DMS 273 (cell line): ENCODE data around the gene PRR5L.

ENCODE experiments used
- DNase-seq: peaks from one replicate; lab custom pipeline; 2025; ENCODE audit not compliant: unreplicated experiment; lab: John Stamatoyannopoulos, UW

Gene PRR5L

DNA sequence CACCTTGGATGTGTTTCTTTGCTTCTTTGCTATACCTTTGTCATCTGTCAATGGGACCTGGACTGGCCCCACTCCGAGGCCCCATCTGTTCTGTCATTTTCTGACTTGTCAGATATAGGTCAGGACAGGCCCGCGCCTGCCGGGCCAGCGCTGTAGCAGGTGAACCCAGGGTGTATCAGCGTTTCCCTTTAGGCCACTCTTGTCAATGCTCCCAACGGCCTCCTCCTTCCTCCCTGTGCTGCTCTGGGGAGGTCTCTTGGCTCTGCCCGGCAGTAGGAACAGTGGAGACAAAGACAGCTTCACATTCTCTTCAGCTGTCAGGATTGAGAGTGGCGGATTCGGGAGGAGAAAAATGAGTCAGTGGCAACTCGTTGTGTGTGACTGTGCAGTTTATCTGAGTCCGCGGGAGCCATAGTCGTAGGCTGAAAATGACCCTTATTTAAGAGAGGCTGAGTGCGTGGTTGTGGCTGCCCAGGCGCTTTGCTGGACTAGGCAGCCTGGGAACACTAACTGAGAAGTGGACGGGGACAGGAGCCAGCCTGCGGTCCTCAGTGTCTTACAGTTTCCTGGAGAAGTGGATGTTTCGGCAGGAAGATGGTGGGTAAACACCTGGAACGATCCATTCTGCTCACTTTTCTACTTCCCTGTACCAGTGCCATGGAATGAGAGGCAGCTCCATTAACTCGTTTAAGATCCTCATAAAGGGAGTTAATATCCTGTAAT lies 102.3 kb downstream of the PRR5L start:
- no peak for DNase-seq

DNA sequence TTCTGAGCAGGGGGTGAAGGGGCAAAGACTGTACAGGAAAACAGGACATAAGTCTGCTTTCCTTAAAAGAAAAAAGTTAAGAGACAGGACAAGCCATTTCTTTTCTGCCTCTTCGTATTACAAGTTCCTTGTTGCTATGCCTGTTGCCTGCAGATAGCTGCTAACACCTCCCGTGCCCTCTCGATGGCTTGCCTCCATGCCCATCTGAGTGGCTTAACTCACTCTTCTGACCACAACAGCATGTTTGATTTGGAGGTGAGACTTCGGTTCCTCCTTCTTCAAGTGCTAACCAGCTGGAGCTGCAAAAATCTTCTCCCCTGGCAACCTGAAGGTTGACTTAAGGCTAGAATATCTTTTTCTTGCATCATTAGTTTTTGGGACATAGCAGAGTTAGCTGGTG lies 103.1 kb downstream of the PRR5L start:
- no peak for DNase-seq

DNA sequence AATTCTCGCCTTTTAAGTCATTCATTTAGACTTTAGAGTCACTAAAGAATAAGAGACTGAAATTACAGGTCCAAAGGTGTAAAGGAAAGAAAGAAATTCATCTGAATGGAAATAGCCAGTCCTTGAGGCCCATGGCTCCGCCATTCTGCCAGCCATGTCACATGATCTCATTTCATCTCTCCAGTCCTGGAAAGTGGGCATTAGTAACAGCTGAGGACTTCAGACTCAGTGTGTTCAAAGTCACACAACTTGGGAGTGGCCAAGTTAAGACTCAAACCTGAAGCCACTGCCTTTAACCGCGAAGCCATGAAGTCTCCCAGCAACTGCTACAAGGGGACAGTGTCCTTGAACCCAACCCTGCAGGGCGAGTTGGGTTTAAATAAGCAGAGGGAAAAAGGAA lies 103.7 kb downstream of the PRR5L start:
- no peak for DNase-seq

GRCh38 chr11:36400766-36401455 lies 104.8 kb downstream of the PRR5L start:
- no peak for DNase-seq

- DNase-seq: no peak
Measured at GRCh38 chr11:36402568-36403170, 106.6 kb downstream of the PRR5L start.

DNA sequence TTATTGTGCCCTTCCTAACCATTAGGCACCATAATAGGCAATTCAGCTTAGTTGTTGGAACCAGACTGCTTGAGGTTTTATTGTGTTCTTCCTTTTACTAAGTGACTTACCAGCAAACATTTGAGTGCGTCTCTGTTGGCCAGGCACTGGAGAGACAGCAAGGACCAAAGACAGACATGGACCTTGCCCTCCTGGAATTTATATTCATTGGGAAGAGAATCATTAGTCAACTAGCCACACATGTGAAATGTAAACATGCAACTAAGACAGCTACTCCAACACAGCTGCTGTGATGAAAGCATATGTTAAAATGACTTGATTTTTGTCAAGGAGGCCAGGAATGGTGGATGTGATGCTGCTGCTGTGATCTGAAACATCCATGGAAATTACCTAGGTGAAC lies 107.6 kb downstream of the PRR5L start:
- DNase-seq: no peak

DNA sequence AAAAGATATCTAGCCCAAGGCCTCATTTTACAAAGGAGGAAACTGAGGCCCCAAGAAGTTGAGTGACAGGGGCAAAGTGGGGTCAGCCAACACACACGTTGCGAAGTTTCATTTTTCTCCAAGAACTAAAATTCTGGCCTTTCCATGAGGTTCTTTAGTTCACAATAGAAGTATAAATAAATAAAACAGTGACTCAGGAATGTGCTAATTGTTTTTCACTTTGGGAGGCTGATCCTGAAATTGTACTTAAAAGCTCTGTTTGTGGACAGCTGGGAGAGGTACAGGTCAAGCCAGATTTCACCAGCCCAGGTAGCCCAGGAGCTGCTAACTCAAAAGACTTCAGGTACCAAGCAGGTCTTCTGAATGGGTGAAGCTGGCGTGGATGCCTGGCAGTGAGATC lies 108.7 kb downstream of the PRR5L start:
- no peak for DNase-seq

- no peak for DNase-seq
Measured at GRCh38 chr11:36405585-36406367, 109.7 kb downstream of the PRR5L start.

DNA sequence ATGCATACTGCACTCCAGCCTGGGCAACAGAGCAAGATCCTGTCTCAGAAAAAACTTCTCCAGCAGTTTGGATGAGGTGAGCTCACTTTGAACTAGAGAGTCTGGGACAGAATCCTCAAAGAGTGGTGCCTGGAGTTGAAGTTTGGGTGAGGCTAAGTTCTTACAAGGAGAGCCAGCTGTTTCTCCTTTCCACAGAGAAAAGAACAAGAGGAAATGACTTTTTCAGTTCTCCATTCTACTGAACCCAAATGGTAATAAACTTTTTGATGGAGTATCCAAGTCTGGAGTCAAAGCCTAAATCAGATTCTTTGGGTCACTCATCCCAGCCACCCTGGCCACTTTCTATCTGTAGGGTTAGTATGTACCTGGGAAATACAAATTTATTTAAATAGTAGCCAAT lies 111.3 kb downstream of the PRR5L start:
- DNase-seq: no peak

DNA sequence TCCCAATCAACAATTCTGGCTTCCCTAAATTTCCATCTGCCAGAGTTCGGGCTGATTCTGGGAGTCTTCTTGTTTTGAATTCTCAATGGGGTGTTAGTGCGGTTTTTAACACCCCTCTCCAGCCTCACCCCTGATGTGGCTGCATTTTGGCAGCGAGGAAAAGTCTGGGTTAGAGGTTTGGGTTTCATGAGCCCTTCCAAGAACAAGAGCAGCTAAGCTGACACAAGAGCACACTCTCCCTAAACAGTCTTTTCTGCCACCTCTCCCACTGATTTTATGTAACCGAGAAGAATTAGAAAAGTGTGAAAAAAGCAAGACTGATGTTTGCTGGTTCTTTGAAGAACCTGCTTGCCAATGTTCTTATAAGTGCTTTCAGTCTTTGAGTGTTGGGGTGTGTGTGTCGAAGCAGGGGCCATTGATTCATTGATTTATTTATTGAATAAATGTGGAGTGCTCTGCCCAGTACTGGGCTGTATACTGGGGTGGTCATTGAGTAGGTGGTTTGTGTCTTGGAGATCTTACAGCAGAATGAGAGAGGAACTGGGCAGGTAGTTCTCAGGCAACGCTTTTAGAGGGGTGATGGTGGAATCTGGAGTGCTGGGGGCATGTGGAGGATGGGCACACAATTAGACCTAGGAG lies 112.5 kb downstream of the PRR5L start:
- DNase-seq: no peak

GRCh38 chr11:36409152-36409816 lies 113.2 kb downstream of the PRR5L start:
- DNase-seq: no peak

- no peak for DNase-seq
Measured at GRCh38 chr11:36411202-36411640, 115.1 kb downstream of the PRR5L start.

DNA sequence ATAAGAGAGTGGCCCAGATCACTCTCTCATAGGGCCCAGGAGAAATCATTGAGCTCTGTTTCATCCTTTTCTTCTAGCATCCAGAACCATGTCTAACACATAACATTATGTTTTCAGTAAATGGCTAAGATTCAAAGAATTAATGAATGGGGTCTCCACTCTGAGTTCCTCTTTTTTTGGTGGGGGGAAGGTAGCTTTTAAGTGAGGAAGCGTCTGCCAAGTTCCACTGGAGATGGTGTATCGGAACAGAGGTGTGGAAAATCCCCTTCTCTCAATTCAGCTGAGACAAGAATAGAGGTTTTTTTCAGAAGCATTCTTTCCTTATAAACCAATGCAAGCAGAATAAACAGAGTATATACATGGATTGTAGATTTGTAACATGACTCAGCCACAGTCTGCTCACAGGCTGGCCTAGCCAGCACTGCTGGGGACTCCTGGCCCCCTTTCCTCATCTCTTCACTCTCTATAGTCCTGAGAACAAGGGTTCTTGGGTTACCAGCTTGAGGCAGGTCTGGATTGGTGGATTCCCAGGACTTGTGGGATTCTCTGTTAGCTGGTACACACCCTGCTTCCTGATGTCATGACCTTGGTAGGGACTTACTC lies 116.8 kb downstream of the PRR5L start:
- DNase-seq: no peak

- DNase-seq: no peak
Measured at GRCh38 chr11:36417154-36417553, 121.1 kb downstream of the PRR5L start.

GRCh38 chr11:36419791-36420424 lies 123.8 kb downstream of the PRR5L start:
- DNase-seq: no peak

DNA sequence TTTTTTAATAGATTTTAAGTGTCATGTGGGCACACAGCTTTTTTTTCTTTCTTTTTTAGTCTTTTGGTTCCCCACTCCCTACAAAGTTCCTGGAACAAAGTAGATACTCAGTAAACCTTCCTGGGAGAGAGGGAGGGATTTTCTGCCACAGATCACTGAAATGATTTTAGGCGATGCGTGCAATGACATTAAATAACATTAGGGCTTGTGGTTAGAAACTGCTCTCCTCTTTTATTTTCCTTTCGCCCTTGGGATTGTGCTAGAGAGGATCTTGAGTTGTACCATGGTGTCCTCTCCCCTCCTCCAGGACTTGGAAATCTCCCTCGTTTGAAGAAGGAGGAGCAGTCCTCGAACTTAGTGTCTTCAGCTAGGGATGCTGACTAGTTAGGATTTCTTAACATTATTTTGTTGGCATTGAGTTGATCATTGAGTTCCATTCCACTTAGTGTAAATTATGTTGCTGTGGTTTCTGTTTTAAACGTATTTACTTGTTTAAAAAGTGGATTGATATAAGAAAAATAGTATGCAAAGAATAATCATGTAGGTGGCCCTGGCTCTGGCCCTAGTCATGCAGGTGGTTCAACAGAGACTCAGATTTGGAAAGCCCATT lies 125.6 kb downstream of the PRR5L start:
- DNase-seq: no peak

DNA sequence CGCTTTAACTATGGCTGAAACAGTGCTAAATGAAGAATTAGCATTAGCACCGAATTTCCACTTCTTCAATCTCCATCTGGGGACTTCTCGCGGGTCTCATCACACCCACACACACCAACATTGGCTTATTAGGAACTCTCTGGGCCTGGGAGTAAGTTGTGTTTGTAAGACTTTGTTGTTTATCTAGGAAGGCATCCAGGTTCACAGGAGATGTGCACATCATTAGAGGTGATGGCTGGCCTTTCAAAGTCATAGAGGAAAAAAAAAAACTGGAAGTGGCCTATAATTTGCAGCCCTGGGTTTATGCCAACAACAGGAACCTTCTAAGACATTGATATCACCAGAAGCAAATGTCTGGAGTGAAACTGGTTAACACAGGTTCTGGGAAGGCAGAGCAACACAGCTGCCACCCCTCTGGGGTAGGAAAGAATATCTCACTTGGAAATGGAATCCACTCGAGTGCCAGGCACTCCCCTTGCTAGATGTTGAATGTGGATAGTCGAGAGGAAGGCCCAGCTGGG lies 129.5 kb downstream of the PRR5L start:
- DNase-seq: peak; percentile 17

GRCh38 chr11:36426226-36426848 lies 130.2 kb downstream of the PRR5L start:
- DNase-seq: no peak

DNA sequence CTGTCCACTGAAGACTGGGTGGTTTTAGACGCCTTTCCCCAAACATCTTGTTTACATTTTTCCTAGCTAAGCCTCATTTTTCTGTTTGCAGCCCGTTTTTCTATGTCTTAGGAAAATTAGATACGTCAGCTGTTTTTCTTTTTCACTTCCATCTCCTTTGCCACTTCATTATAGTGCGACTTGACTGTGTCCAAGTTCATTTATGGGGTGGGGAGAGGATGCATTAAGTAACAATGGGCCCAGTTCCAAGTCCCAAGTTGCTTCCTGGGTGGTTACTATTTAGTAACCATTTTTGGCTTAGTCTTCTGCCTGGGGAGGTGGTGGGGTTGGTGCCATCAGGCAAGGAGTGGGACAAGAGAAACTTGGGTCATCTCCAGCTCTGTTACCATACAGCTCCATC lies 131.0 kb downstream of the PRR5L start:
- DNase-seq: no peak
